Fibroblast of skin of right biceps (primary cell): Measurements from ENCODE around the gene CAT.
A peak's percentile ranks its signal among the peaks of the same experiment; 100 is the strongest.

Experiments
- DNase-seq: peaks from one replicate; pipeline ENCODE4 v3.0.0-alpha.2; 2013

CAT gene

DNA sequence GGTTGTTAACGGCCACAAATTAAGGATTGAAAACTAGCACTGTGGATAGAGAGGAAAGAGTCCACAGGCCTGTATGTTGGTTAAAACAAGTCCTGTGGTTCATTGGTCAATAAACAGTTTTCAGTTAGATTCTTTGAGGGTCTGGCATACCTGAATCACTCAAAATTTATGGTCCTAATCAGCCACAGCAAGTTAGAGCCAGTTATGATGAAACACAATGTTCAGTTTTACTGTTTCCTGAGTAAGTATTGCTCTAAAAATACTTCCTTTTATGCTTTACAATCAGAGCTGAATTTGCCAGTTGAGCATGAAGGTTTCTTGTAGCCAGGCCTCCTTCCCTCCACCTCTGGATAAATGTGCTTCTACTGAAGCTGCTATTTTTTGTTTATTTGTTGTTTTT lies 12.9 kb upstream of the CAT start:
- peak; percentile 52 for DNase-seq

- peak; percentile 90 for DNase-seq
Observed at GRCh38 chr11:34426766-34427185, 12.0 kb upstream of the CAT start.

DNA sequence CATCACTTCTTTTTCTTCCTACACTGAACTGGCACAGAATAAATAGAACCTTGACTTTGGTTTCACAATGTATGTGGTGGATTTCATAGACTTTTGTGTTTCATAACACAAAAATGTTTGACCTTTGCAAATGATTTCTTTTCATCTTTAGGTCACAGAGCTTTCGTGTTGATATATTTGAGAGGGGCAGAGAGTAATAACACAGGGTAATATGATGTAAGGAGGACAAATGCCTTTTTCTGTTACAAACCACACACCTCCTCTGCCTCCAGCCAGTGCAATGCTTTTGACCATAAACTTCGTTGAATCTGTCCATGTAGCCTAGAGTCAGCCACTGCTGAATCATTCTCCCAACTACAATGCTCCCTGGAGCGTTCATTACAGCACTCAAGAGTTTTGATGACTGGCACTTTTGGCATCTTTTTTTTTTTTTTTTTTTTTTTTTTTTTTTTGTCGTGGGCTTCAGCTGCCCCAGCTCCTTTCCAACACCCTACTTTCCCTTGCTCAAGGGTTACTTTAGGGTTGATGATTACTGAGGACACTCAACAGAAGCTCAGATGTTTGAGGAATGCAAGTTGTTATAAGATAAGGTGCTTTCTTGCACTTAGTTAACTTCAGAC lies 11.4 kb upstream of the CAT start:
- DNase-seq: peak; percentile 90

DNA sequence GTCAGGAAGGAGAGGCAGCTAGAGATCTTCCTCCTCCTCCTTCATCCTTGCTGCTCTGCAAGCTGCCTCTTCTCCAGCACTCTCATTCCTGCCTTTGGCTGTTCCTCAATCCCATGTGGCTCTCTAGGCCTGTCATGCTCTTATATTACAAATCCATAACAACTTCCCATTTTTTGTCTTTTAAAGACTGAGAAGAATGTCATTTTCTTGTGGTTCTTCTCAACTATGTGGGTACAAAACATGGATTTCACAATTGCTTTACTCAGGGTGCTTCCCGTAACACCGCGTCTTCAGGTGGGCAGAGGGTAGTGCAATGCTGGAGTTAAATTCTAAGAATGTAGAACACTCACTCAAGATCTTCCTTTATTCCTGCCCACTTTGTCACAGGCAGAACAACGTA lies 6.8 kb upstream of the CAT start:
- no peak for DNase-seq

DNA sequence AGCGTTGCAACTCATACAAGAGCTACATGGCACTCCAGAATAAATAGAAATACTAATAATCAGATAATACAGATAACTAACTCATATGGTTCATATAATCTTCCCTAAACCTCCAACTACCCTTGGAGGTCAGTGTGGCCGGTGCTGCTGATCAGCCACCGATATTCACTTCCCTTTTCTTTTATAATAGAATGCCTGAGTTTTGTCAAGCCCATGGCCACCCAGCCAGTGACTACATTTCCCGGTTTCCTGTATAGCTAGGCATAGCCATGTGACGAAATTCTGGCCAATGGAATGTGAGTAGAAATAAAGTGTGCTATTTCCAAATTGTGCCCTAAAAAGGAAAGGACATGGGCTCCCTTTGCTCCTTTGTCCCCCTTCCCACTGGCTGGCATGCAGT lies 5.9 kb upstream of the CAT start:
- no peak for DNase-seq

GRCh38 chr11:34433899-34434298 lies 4.8 kb upstream of the CAT start:
- DNase-seq: no peak

DNA sequence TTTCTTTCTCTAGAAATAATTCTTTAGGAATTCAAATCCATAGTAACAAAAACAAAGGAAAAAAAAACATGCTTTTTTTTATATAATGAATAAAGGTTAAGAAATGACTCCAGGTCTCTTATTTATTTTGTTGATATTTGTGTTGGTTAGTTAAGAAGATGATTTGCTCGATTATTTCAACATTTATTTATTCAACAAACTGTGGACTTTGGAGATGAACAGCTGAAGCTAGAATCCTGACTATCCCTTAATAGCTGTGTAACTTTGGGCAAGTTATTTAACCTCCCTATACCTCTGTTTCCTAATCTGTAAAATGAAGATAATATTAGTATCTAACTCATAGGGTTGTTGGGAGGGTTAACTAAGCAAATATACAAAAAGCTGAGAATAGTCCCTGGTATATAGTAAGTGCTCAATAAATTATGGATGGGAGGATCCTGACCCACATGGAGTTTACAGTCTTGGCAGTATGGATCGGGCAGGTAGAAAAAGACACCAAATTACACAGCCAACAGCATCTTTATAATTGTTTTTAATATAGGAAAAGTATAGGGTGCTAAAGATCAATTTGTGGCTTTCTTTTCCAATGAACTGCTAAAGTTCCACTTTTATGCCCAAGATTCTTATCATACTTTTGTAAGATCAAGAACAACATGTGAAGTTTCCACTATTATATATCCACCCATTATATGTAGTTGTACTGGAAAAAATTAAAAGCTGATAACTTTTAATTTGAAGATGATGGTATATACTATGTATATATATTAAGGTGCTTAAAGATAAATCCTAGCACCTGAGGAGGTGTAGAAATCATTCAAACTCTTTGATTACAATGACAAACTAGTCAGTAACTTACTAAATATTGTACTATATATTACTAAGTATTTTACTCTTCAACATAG lies 1.3 kb upstream of the CAT start:
- DNase-seq: no peak

DNA sequence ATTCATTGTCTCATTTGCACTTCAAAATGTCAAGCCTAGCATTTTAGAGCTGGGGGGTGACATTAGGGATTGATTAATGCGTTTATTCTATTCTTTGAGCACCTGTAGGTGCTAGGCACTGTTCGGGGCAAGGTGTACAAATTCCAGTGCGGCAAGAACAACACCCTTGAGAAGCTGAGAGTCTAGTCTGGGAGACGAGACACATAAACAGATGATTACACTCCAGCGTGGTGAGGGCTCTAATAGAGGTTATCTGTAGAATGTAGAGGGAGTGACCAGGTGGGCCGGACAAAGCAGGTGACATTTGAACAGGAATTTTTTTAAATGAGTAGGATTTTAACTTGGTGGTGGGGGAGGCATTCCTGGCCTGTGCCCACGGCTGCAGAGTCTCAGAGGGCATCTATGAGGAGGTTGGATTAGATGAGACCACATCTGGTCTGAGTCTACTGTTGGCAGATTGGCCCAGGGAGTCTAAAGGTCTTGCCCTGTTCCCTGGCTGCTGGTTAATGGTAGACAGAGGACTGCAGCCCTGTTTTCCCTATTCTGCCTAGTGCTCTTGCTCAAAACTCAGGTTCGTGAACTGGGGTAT lies 970 bp downstream of the CAT start:
- DNase-seq: no peak

GRCh38 chr11:34441814-34442213 lies 3.1 kb downstream of the CAT start:
- DNase-seq: no peak

DNA sequence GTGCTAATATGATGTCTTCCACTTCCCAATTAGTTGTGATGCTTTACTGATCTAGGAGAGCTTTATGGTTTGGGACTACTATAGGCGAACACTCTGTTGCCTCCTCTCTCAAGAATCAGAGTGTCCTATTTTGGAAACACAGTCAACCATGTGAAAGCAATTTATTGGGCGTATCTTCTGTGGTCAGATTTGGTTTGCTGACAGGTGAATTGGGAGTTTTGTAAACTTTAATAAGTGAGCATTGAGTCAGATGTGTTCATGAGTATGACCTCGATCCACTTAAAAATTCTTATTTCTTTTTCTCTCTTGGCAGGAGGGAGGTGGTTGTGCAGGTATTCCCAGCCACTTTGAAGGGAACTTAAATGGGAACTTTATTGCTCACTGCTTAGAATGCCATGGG lies 4.4 kb downstream of the CAT start:
- no peak for DNase-seq

DNA sequence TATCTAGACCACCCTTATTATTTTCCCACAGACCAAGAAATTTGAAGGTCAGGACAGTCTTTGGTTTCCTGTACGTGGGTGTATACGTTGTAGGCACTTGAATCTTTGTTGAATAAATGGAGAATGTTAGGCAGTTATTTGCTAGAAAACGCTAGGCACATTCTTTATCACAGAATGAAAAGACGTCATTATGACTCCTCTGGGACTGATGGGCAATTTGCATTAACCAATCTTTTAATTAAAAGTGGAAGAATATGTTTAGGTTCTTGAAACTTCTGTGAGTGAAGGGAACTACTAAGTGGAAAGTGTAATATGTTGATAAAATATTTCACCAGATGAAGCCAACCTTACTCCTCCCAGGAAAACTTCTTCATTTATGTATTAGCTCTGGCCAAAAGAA lies 5.7 kb downstream of the CAT start:
- DNase-seq: no peak

- DNase-seq: no peak
Observed at GRCh38 chr11:34445956-34446355, 7.2 kb downstream of the CAT start.

DNA sequence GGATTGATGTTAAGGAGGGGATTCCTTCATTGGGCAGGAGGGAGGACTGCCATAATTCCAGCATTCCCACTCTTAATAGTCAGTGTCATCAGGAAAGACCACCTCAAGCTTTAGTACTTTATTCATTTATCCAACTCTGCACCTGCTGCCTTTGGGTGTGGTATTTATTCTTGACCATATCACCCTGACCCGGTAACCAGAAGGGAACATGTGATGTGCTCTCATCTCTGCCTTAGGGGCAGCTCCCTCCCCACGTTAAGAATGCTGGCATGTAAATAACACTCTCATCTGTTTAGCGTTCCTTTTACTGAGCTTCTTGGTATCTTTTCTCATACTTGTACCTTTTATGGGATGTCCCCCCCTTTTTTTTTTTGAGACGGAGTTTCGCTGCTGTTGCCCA lies 7.7 kb downstream of the CAT start:
- no peak for DNase-seq

GRCh38 chr11:34447044-34447443 lies 8.3 kb downstream of the CAT start:
- no peak for DNase-seq

- DNase-seq: no peak
Observed at GRCh38 chr11:34448223-34448994, 9.7 kb downstream of the CAT start.

- no peak for DNase-seq
Observed at GRCh38 chr11:34449013-34449412, 10.3 kb downstream of the CAT start.

DNA sequence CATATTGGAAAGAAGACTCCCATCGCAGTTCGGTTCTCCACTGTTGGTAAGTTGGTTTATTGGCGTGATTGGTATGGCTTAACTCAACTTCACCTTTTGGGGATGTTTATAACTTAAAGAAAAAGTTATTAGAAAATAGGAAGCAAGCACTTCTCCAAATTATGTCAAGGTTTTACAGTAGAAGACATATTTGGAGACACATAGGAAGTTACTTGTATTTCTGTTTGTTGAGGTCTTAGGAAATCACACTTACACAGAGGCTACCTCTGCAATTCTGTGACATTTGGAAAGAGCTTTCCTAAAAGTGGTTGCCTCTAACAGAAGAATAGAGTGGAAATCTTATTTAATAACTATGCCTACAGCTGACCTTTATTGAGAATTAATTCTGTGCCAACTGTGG lies 12.3 kb downstream of the CAT start:
- no peak for DNase-seq

GRCh38 chr11:34454308-34455032 lies 15.7 kb downstream of the CAT start:
- no peak for DNase-seq

DNA sequence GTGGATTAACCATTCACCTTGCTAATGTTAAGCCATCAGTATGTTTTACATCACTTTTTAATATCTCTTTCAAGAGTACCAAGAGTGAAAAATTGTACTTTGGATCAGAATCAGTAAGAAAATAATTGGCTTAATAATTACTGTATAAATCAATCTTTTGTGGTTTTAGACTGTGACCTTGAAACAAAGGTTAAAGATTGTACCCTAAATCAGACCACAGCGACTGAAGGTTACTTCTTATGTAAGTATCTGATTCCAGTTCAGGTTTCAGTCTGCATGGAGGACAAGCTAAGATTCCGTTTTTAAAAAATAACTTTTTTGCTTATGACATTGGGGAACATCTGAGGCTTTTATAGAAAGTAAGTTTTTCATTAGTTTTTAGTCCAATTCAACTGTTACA lies 18.9 kb downstream of the CAT start:
- no peak for DNase-seq

GRCh38 chr11:34458525-34458924 lies 19.8 kb downstream of the CAT start:
- DNase-seq: no peak

- DNase-seq: no peak
Observed at GRCh38 chr11:34459507-34460162, 20.9 kb downstream of the CAT start.

DNA sequence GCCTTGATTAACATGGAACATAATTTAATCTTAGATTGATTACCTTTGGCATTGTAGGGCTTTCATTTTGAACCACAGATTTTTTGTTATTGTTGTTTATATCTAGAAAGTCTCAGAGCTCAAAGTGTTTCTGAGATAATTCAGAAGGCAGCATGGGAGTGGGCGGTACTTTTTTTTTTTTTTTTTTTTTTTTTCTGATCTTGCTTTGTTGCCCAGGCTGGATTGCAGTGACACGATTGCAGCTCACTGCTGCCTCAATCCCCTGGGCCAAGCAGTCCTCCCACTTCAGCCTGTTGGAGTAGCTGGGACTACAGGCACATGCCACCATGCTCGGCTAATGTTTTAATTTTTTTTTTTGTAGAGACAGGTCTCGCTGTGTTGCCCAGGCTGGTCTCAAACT lies 21.5 kb downstream of the CAT start:
- no peak for DNase-seq
